OCI-LY1 (cell line): ENCODE results near the gene PRAC1.

Experiments
- H2AFZ ChIP-seq: fragments of 200-600 bp; sonication (generic), shearing (Covaris generic); 2 replicates; pipeline ENCODE4 v1.6.0; 2014; ENCODE audit warnings: antibody characterized with exemption, mild to moderate bottlenecking, low read length
- H3F3A ChIP-seq: fragments of 200-600 bp; sonication (generic), shearing (Covaris generic); 2 replicates; pipeline ENCODE4 v1.6.0; 2014; ENCODE audit warnings: mild to moderate bottlenecking, antibody characterized with exemption, low read length, moderate library complexity; ENCODE audit not compliant: insufficient read depth
- H3K27ac ChIP-seq: fragments of 200-600 bp; sonication (generic); 2 replicates; pipeline ENCODE4 v1.5.1; 2014; ENCODE audit warnings: low read length, mixed run types, mild to moderate bottlenecking, low read depth; ENCODE audit not compliant: poor library complexity, severe bottlenecking
- H3K27me3 ChIP-seq: fragments of 200-600 bp; sonication (generic); 2 replicates; pipeline ENCODE4 v1.6.0; 2014; ENCODE audit warnings: antibody characterized with exemption, mild to moderate bottlenecking, low read length, moderate library complexity; ENCODE audit not compliant: insufficient read depth
- H3K36me3 ChIP-seq: fragments of 200-600 bp; sonication (generic); 2 replicates; pipeline ENCODE4 v1.6.1; 2014; ENCODE audit warnings: mild to moderate bottlenecking, antibody characterized with exemption, low read length, moderate library complexity, mixed read lengths; ENCODE audit not compliant: insufficient read depth
- H3K4me1 ChIP-seq: fragments of 200-600 bp; sonication (generic); 2 replicates; pipeline ENCODE4 v1.5.1; 2014; ENCODE audit warnings: mild to moderate bottlenecking, low read length, moderate library complexity; ENCODE audit not compliant: insufficient read depth, severe bottlenecking
- H3K4me2 ChIP-seq: fragments of 200-600 bp; sonication (generic), shearing (Covaris generic); 2 replicates; pipeline ENCODE4 v1.6.1; 2014; ENCODE audit warnings: low read length
- H3K4me3 ChIP-seq: fragments of 200-600 bp; sonication (generic); 2 replicates; pipeline ENCODE4 v1.5.1; 2014; ENCODE audit warnings: low read length, low read depth, mild to moderate bottlenecking, mixed read lengths; ENCODE audit not compliant: poor library complexity, severe bottlenecking
- H3K79me2 ChIP-seq: fragments of 200-600 bp; shearing (Covaris generic); 2 replicates; pipeline ENCODE4 v1.6.1; 2016; ENCODE audit warnings: mixed run types, low read length, mixed read lengths; ENCODE audit not compliant: insufficient read depth
- H3K9ac ChIP-seq: fragments of 200-600 bp; sonication (generic), shearing (Covaris generic); 2 replicates; pipeline ENCODE4 v1.6.1; 2014; ENCODE audit warnings: mild to moderate bottlenecking, low read length, mixed read lengths
- H3K9me2 ChIP-seq: fragments of 200-600 bp; sonication (generic), shearing (Covaris generic); 2 replicates; pipeline ENCODE4 v1.6.1; 2014; ENCODE audit warnings: low read depth, mild to moderate bottlenecking, low read length, mixed read lengths
- H3K9me3 ChIP-seq: fragments of 200-600 bp; shearing (Covaris generic); 2 replicates; pipeline ENCODE4 v1.6.1; 2014; ENCODE audit warnings: low read length, mixed read lengths
- H4K20me1 ChIP-seq: fragments of 200-600 bp; sonication (generic), shearing (Covaris generic); 2 replicates; pipeline ENCODE4 v1.6.0; 2016; ENCODE audit warnings: mild to moderate bottlenecking, low read length; ENCODE audit not compliant: insufficient read depth
- CTCF ChIP-seq: fragments of 200-600 bp; sonication (generic), shearing (Covaris generic); IDR thresholded peaks from 2 replicates; pipeline ENCODE4 v1.5.1; 2017; ENCODE audit warnings: mild to moderate bottlenecking, antibody characterized with exemption, low read length, moderate library complexity, mixed read lengths
- EZH2 ChIP-seq: fragments of 200-600 bp; sonication (generic), shearing (Covaris generic); IDR thresholded peaks from 2 replicates; pipeline ENCODE4 v1.8.0; 2017; ENCODE audit warnings: borderline replicate concordance, mixed run types, mild to moderate bottlenecking, antibody characterized with exemption, low read length, moderate library complexity, mixed read lengths

Gene PRAC1

GRCh38 chr17:48746916-48747444, 24.7 kb upstream of the PRAC1 start:
- Histone ChIP-seq H3K4me1 (no peaks in the 10 kb centered on the region), H3K27ac (no peak overlapping the region), H3F3A (no peaks in the 10 kb centered on the region), H3K4me2 (no peak overlapping the region), H2AFZ (no peak overlapping the region), H3K79me2 (no peaks in the 10 kb centered on the region), H3K9me2 (no peaks in the 10 kb centered on the region), H4K20me1 (no peaks in the 10 kb centered on the region), H3K36me3 (no peaks in the 10 kb centered on the region), H3K9me3 (no peaks in the 10 kb centered on the region), H3K27me3 (peaks cover 4% of the 10 kb centered on the region; the same call in 1 of the 2 replicates), H3K4me3 (no peak overlapping the region), H3K9ac (no peak overlapping the region)
- no peak for TF ChIP-seq EZH2
- TF ChIP-seq CTCF, result no peak

- TF ChIP-seq CTCF (no peak), EZH2 (no peak)
- Histone ChIP-seq H3K9me2 (no peaks in the 10 kb centered on the region), H3K9me3 (no peaks in the 10 kb centered on the region), H3K36me3 (no peaks in the 10 kb centered on the region), H3K4me2 (no peak overlapping the region), H3K4me1 (no peaks in the 10 kb centered on the region), H4K20me1 (no peaks in the 10 kb centered on the region), H3K27me3 (no peaks in the 10 kb centered on the region), H3K9ac (no peak overlapping the region), H3K4me3 (no peak overlapping the region), H3F3A (no peaks in the 10 kb centered on the region), H2AFZ (no peak overlapping the region), H3K27ac (no peak overlapping the region), H3K79me2 (no peaks in the 10 kb centered on the region)
Observed at GRCh38 chr17:48745381-48746275, 23.3 kb upstream of the PRAC1 start.

GRCh38 chr17:48740537-48740936, 18.2 kb upstream of the PRAC1 start:
- Histone ChIP-seq H2AFZ (no peak overlapping the region), H3K9ac (no peak overlapping the region), H3K27ac (no peak overlapping the region), H3K79me2 (no peaks in the 10 kb centered on the region), H3K4me1 (no peaks in the 10 kb centered on the region), H3K9me3 (no peaks in the 10 kb centered on the region), H3K36me3 (no peaks in the 10 kb centered on the region), H3K4me3 (no peak overlapping the region), H3K27me3 (no peaks in the 10 kb centered on the region), H3K4me2 (no peak overlapping the region), H4K20me1 (no peaks in the 10 kb centered on the region), H3F3A (no peaks in the 10 kb centered on the region), H3K9me2 (no peaks in the 10 kb centered on the region)
- no peak for TF ChIP-seq EZH2
- TF ChIP-seq CTCF, result no peak
